Middle frontal gyrus (tissue), 1 donor: ENCODE data around the gene SGIP1.

Experiments
- DNase-seq: peaks from one replicate; pipeline ENCODE4 v3.0.0-alpha.2; 2015; ENCODE audit warnings: low spot score; ENCODE audit errors: extremely low spot score

The SGIP1 gene, protein sequence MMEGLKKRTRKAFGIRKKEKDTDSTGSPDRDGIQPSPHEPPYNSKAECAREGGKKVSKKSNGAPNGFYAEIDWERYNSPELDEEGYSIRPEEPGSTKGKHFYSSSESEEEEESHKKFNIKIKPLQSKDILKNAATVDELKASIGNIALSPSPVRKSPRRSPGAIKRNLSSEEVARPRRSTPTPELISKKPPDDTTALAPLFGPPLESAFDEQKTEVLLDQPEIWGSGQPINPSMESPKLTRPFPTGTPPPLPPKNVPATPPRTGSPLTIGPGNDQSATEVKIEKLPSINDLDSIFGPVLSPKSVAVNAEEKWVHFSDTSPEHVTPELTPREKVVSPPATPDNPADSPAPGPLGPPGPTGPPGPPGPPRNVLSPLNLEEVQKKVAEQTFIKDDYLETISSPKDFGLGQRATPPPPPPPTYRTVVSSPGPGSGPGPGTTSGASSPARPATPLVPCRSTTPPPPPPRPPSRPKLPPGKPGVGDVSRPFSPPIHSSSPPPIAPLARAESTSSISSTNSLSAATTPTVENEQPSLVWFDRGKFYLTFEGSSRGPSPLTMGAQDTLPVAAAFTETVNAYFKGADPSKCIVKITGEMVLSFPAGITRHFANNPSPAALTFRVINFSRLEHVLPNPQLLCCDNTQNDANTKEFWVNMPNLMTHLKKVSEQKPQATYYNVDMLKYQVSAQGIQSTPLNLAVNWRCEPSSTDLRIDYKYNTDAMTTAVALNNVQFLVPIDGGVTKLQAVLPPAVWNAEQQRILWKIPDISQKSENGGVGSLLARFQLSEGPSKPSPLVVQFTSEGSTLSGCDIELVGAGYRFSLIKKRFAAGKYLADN

DNA sequence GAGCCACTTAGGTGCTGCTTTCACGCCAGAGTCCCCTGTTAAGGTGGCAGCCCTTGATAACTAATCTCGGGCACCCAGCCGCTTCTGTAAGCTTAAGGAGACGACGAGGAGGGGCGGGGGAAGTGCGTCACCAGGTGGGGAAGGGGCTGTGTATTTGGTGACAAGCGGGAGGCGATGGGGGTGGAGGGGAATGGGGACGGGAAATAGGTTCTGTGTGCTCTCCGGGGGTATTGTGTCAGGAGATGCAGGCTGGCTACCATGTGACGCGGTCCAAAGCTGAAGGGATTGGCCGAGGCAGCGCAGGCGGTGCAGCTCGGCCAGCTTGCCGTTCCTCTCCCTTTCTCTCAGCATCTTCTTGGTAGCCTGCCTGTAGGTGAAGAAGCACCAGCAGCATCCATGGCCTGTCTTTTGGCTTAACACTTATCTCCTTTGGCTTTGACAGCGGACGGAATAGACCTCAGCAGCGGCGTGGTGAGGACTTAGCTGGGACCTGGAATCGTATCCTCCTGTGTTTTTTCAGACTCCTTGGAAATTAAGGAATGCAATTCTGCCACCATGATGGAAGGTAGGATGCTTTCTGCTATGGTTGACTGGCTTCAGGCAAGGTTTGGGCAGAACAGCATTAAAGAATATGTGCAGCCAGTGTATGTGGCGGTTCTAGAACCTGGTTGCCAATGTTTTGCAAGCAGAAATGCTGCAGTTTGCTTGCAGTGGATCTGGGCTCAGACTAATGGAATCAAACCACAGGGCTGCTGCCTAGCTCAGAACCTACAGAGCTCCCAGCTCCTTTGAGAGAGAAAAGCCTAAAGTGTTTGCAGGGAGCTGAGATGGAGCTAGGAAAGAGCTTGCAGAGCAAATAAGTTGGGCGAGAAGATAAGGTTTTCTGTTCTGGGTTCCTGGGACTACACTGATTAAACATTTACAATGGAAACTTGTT is at the start of gene SGIP1:
SGIP1 (plus strand) TSS at position 350 of the 937 bp plus-strand sequence; CDS start at position 556, 206 bp downstream.
- DNase-seq = peak; percentile 82

- DNase-seq = no peak
Observed at GRCh38 chr1:66489151-66489550, 44.8 kb upstream of the SGIP1 start.

DNA sequence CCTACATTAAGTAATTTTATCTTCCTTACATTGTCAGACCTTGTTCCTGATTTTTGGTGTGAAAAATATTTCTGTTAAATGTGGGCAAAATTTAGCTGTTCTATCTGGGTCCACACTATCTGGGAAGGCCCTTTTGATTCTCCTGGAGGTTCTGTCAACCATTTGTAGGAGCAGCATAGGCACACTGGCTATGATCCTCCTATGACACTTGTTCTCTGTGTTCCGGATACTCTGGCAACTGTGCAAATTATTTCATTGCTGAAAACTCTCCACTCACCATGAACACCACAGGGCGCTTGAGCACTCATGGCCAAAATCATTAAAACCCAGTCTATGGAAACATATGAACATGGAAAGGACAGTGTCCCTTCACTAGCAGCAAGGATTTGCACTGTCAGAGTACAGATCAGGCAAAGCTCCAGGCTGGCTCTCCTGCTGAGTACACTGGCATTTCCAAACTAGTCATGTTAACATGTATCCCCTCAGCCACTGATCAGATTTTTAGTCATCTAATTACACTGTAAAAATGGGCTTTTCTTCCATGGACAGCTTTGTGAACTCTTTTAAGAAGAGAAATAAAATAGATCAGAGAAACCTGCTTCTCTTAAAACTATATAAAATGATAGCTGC is 43.9 kb upstream of the SGIP1 start:
- DNase-seq = no peak

DNA sequence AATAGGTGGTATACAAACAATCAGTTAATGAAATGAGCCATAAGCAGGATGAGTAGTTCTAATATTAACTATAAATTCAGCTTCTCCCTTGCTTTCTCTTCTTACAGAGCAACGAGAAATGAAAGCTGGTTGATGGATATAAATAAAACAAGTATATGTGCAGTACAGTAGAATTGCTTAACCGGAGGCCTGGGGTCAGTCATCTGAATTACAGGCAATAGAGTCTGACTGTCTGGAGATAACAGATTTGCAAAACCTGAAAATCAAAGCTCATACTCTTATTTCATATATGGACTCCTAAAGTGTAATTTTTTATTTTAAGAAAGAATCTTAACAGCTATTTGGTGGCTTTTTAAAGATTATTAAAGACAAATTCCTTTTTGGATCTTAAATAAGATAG is 43.1 kb upstream of the SGIP1 start:
- no peak for DNase-seq

- DNase-seq = no peak
Observed at GRCh38 chr1:66492424-66492823, 41.5 kb upstream of the SGIP1 start.

DNA sequence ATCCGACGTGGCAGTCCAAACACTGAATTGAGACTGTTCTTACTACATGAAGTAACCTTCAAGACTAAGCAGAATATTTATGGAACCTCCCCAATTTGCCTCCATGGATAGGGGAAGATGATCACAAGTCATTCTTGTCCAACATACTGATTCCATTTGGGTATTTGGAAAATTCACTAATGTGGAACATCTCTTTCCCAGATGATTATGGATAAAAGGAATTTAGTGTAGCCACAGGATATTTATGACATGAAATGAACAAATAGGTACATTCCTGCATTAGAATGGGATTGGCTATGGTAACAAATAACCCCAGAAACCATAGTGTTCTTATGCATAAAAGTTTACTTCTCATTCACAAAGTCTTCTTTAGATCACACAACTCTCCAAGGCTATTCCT is 40.2 kb upstream of the SGIP1 start:
- no peak for DNase-seq

DNA sequence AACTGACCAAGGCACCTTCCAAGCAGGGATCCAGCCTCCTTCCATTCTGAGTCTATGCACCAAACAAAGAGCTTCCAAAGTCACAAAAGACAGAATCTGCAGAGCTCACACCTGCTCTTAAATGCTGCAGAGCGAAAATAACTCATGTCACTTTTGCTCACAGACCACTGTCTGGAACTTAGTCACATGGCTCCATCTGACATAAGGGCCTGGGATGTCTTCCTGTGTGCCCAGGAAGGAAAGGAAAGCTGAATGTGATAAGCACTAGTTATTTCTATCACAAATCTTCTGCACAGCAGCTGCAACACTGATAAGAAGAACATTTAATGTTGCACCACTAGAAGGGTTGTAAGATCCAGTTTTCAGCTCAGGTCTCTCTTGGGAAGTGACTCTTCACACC is 39.5 kb upstream of the SGIP1 start:
- DNase-seq = no peak

DNA sequence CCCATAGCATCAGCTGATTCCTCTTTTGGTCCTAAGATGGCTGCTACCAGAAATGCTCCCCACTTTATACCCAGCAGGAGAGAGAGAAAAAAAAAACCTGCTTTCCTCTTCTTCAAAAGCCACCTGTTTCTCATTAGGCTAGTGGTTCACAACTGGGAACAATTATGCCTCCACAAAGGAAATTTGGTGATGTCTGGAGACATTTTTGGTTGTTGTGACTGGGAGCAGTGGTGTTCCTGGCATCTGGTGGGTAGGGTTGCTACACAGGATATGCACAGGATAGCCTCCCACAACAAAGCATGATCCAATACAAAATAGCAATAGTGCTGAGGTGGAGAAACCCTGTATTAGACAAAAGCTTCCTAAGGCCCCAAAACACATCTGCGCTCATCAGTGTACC is 38.5 kb upstream of the SGIP1 start:
- DNase-seq = no peak

DNA sequence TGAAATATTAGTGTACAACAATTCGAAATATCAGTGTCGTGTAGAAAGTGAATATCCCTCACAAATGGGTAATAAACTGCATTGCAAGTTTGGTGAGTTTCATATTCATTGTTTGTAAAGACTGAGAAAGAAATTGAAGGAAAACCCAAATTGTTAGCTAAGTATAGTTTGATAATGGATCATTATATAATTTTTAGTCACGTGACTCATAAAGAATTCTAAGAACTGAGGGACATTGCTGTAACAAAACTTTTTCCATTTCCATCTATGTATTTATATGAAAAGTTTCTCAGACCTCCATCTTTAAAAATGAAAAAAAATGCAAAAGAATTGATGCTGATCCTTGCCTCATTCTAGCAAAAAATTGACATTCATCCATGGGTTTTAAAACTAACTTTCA is 36.0 kb upstream of the SGIP1 start:
- no peak for DNase-seq

DNA sequence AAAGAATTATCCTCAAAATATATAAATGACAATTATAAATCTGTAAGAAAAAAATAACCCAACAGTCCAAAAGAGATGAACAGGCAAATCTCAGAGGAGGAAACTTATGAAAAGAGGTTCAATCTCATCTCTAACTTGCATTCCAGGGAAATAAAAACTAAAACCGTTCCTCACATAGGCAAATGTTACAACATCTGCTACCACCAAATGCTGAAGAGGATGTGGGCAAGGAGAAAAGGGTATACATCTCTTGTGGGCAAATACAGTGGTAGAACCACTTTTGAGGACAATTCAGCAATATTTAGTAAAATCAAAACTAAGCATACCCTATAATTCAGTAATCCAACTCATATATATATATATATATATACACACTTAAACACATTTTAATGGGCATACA is 33.7 kb upstream of the SGIP1 start:
- no peak for DNase-seq

- DNase-seq = no peak
Observed at GRCh38 chr1:66502086-66502485, 31.9 kb upstream of the SGIP1 start.

DNA sequence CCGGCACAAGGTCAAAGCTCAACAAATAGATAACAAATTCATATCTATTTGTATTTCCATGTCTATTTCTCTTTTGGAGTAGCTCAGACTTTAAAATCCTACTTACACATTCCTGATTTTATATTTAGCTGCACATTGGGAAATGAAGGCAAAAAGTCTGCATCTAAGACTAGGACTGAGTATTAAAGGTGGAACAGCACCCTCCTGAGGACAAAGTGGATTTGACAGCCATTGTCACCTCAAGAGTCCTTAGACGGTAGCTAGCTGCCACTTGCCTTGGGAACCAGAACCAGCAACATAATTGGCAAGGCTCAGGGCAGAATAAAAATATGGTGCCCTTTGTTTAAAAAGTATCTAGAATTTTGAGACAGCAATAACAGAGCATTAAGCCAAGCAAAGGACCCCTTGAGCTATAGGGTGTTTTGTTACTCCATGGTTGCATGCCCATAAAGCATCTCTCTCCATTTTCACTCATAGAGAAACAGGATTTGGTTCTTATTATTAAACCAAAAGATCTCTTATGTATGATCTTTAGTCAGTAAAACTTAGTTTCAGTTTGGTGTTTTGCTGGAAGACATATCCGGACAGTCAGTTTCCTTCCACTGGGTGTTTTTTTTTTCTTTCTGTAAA is 30.0 kb upstream of the SGIP1 start:
- DNase-seq = peak; percentile 16

GRCh38 chr1:66505671-66506392 is 28.1 kb upstream of the SGIP1 start:
- DNase-seq = no peak

DNA sequence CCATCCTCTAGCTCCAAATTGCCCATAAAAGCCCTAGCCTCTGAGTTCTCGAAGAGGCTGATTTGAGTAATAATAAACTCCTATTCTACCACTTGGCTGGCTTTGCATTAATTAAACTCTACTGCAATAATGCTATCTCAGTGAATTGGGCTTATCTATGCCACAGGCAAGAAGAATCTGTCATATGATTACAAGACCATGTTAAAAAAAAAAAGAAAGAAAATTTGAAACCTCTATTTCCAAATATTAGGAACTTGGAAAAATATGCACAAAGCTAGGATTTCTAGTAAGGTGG is 27.6 kb upstream of the SGIP1 start:
- no peak for DNase-seq

DNA sequence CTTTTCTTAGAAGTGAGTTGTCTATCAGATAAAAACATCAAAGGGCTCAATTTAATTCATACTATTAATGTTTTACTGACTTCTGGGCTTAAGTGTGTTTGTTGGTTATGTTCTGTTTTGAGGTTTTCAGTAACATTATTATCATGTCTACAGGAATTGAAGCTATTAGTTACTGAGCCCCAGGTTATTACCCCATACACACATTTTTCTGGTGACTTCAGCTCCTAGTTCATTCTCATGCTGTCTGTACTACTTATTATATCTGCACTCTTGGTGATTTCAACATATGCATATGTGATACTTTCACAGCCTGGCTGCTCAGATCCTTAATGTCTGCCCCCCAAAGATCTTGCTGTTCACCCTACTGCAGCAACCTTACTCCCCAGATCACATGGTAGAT is 27.0 kb upstream of the SGIP1 start:
- no peak for DNase-seq

DNA sequence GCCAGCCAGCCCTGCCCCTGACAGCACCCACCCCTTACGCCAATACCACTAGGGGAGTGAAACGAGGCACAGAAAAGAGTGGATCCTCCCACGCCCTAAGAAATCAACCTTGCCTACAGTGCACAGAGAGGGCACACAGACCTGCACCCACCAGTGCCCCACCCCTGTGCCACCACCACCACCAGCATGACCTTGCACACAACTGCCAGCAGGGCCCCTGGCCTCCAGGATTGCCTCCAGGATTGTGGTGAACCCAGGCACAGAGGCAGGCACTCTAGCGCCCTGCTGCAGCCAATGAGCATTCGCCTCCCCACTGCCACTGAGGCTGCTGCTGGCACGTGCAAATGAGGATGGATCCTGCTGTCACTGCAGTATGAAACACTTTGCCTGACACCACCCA is 23.5 kb upstream of the SGIP1 start:
- no peak for DNase-seq

GRCh38 chr1:66511118-66511517 is 22.8 kb upstream of the SGIP1 start:
- no peak for DNase-seq

DNA sequence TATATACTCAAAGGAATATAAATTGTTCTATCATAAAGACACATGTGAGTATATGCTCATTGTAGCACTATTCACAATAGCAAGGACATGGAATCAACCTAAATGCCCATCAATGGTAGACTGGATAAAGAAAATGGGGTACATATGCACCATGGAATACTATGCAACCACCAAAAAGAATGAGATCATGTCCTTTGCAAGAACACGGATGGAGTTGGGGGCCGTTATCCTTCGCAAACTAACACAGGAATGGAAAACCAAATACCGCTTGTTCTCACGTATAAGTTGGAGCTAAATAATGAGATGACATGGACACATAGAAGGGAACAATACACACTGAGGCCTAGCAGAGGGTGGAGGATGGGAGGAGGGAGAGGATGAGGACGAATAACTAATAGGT is 16.0 kb upstream of the SGIP1 start:
- DNase-seq = no peak

DNA sequence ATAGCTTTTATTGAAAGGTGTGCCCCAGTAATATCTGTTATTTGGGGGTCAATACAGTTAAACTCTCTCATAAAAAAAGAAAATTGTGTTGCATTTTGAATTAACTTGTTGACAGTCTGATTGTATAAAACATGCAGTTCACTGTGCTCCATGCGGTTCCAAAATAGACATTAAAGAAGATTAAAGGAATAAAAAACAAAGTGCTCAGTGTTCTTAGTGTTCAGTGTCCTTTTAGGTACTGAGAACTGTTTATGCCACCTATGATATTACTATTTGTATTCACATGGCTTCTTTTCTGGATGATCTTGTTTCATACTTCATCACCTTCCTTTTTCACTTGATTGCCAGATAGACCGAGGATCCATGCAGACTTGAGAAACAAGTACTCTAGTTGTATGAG is 15.3 kb upstream of the SGIP1 start:
- no peak for DNase-seq

DNA sequence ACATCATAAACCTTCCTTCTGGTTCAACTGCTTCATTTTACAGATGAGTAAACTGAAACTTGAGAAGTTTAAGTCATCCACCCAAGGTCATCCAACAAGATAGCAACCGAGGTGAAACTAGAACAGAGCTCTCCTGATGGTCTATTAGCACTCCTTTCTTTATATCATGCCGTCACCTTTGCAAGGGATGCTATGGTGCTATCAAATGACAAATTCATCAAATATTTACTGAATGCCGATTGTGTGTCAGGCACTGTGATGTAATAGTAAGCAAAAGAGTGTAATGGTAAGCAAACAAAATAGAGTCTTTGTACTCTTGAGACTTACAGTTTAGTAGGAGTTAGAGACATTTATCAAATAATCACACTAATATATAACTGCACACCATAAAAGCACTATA is 14.0 kb upstream of the SGIP1 start:
- DNase-seq = no peak
